A549 (cell line): ENCODE measurements around the gene TMEM39A.

Experiments used
- KDM1A ChIP-seq: fragments of 200-600 bp; sonication (generic); IDR thresholded peaks from 2 replicates; pipeline ENCODE4 v1.6.1; 2016; ENCODE audit warnings: low read depth, mild to moderate bottlenecking
- POLR2A ChIP-seq: IDR thresholded peaks from 2 replicates; pipeline ENCODE4 v1.6.1; 2012; ENCODE audit warnings: mild to moderate bottlenecking, low read length

DNA sequence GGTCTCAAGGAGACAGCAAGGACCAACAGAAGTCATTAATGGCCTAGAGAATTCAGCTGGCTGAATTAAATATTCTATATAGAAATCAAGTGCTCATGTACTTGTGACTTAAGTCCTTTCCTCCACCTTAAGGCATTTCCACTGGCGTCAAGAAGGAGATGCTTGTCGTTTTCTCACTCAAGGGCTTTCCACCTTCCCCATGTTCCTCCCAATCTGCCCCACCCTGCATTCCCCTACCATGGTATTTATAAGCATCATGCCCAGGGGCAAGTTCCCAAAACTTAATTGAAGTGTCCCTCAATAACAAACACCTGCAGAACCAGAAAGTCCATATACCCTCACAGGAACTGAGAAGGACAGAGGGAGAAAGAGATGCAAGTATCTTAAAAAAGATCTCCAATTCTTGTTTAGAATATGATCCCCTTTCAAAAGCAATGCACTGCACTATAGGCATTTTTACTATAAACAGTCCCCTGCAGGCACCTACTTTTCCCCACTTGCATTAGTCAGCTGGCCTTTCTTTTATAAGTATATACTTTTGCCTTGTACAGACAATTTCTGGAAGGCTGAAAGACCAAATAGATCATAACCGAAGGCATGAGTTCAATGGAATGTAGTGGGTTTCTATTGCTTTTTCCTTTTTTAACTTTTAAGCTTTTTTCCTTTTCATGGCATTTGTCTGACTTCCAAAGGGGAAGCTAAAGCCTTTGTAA, 29.6 kb downstream of the TMEM39A start:
- TF ChIP-seq POLR2A (no peak), KDM1A (no peak)
